ENCODE measurements around the gene EPO. TPM values are rescaled to one million over a fixed set of nuclear protein-coding genes. Genes with fewer than 3 reads are reported as not detected.

The EPO gene
- total RNA-seq, 1 experiment from 2014 or later, result not detected

DNA sequence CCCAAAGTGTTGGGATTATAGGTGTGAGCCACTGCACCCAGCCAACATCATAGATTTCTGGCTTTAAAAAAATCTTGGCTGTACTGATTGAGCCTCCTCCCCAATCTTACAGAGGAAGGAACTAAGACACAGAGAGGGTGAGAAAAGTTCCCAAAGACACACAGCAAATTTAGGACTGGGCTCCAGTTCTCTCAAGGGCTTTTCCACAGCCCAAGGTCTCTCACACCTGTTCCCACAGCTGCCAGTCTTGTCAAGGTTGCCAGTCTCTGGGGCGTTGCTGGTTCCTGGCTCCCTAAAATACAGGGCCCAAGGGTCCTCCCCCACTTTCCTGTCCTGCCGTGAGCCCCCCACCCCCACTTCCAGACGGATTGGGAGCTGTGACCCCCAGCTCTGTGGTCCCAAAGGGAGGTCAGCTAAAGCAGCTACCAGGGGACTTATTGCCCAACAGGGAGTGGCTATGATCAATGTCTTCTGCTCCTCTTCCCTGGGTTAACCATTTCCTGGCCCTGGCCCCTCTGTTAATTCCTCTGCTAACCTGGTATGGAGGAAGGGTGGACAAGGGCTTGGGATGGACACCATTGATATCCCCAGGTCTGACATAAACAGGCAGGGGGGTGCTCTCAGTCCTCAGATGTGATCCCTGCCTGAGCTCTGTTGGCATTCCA is 10.0 kb downstream of the EPO start:
- Histone ChIP-seq H3K27me3 (ENCODE audit: control insufficient read depth, insufficient read depth, low read length) (no peaks in the 10 kb centered on the region), H3K9me3 (ENCODE audit: control insufficient read depth, insufficient read depth, low read depth, low read length) (no peaks in the 10 kb centered on the region), H3K27ac (ENCODE audit: low read length) (no peak overlapping the region), H3K4me1 (ENCODE audit: control insufficient read depth, insufficient read depth, low read length) (0 out of 2 replicates have a peak, but pooled peaks cover 8% of the 10 kb centered on the region), H3K36me3 (ENCODE audit: control insufficient read depth, insufficient read depth, low read length) (no peaks in the 10 kb centered on the region), H3K4me3 (ENCODE audit: low read depth in 2 of 2, low read length in 2 of 2) (no peak overlapping the region)
- DNase-seq (ENCODE audit: low read depth, low spot score), result no peak
- in situ Hi-C loops (cut with HindIII; ENCODE audit: low pct_unique_long_range_greater_than_20kb, low sequenced_read_pairs), result no loop called here
- ChIA-PET POLR2A (no interaction called here), CTCF (no interaction called here)
- no peak for ATAC-seq
- intact Hi-C loops (cut with micrococcal nuclease; ENCODE audit: unreplicated experiment), result no loop called here
- TF ChIP-seq, protein P1, sequence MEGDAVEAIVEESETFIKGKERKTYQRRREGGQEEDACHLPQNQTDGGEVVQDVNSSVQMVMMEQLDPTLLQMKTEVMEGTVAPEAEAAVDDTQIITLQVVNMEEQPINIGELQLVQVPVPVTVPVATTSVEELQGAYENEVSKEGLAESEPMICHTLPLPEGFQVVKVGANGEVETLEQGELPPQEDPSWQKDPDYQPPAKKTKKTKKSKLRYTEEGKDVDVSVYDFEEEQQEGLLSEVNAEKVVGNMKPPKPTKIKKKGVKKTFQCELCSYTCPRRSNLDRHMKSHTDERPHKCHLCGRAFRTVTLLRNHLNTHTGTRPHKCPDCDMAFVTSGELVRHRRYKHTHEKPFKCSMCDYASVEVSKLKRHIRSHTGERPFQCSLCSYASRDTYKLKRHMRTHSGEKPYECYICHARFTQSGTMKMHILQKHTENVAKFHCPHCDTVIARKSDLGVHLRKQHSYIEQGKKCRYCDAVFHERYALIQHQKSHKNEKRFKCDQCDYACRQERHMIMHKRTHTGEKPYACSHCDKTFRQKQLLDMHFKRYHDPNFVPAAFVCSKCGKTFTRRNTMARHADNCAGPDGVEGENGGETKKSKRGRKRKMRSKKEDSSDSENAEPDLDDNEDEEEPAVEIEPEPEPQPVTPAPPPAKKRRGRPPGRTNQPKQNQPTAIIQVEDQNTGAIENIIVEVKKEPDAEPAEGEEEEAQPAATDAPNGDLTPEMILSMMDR (IDR thresholded peaks at IDR 0.05), result no peak
- no peak for TF ChIP-seq POLR2AphosphoS5 (IDR thresholded peaks at IDR 0.05; ENCODE audit: low read depth, low read length)
- no peak for TF ChIP-seq TCF7L2 (IDR thresholded peaks at IDR 0.05; ENCODE audit: low read depth, low read length)
- TF ChIP-seq, protein P2, sequence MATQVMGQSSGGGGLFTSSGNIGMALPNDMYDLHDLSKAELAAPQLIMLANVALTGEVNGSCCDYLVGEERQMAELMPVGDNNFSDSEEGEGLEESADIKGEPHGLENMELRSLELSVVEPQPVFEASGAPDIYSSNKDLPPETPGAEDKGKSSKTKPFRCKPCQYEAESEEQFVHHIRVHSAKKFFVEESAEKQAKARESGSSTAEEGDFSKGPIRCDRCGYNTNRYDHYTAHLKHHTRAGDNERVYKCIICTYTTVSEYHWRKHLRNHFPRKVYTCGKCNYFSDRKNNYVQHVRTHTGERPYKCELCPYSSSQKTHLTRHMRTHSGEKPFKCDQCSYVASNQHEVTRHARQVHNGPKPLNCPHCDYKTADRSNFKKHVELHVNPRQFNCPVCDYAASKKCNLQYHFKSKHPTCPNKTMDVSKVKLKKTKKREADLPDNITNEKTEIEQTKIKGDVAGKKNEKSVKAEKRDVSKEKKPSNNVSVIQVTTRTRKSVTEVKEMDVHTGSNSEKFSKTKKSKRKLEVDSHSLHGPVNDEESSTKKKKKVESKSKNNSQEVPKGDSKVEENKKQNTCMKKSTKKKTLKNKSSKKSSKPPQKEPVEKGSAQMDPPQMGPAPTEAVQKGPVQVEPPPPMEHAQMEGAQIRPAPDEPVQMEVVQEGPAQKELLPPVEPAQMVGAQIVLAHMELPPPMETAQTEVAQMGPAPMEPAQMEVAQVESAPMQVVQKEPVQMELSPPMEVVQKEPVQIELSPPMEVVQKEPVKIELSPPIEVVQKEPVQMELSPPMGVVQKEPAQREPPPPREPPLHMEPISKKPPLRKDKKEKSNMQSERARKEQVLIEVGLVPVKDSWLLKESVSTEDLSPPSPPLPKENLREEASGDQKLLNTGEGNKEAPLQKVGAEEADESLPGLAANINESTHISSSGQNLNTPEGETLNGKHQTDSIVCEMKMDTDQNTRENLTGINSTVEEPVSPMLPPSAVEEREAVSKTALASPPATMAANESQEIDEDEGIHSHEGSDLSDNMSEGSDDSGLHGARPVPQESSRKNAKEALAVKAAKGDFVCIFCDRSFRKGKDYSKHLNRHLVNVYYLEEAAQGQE (IDR thresholded peaks at IDR 0.05; ENCODE audit: insufficient read depth in 1 of 2, low read depth in 2 of 2, low read length in 1 of 2), result no peak
- TF ChIP-seq SIN3A (IDR thresholded peaks at IDR 0.05; ENCODE audit: borderline replicate concordance, insufficient read depth, low read depth, low read length), result no peak
- BruUV-seq (replicated peaks), result no TSS peak

DNA sequence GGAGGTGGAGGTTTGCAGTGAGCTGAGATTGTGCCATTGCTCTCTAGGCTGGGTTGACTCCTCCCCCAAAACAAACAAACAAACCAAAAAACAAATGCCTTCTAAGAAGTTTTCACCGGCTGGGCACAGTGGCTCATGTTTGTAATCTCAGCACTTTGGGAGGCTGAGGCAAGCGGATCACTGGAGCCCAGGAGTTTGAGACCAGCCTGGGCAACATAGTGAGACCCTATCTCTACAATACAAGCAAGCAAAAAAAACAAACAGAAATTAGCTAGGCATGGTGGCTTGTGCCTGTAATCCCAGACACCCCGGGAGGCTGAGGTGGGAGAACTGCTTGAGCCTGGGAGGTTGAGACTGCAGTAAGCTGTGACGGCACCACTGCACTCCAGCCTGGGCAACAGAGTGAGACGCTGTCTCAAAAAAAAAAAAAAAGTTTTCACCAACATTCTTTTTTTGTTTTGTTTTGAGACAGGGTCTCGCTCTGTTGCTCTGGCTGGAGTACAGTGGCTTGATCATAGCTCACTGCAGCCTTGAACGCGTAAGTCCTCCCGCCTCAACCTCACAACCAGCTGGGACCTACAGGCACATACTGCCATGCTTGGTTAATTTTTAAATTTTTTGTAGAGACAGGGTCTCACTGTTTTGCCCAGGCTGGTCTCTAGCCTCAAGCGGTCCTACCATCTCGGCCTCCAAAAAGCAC is 11.8 kb downstream of the EPO start:
- intact Hi-C loops (cut with micrococcal nuclease; ENCODE audit: unreplicated experiment) (no loop called here), in situ Hi-C loops (cut with HindIII; ENCODE audit: low pct_unique_long_range_greater_than_20kb, low sequenced_read_pairs) (no loop called here)
- no TSS peak for BruUV-seq (replicated peaks)
- Histone ChIP-seq H3K9me3 (ENCODE audit: control insufficient read depth, insufficient read depth, low read depth, low read length) (no peaks in the 10 kb centered on the region), H3K4me3 (ENCODE audit: low read depth in 2 of 2, low read length in 2 of 2) (no peak overlapping the region), H3K4me1 (ENCODE audit: control insufficient read depth, insufficient read depth, low read length) (no peaks in the 10 kb centered on the region), H3K36me3 (ENCODE audit: control insufficient read depth, insufficient read depth, low read length) (no peaks in the 10 kb centered on the region), H3K27ac (ENCODE audit: low read length) (no peak overlapping the region), H3K27me3 (ENCODE audit: control insufficient read depth, insufficient read depth, low read length) (no peaks in the 10 kb centered on the region)
- ChIA-PET CTCF (interaction anchor here (0.5 to 1.5 kb wide), 3 partner anchors 27 to 251 kb away, joined by 3 to 4 read pairs (median 4); no protein-coding TSS in a partner anchor), POLR2A (interaction anchor here (0.7 kb wide), 1 partner anchor 75 kb away, joined by 3 read pairs; no protein-coding TSS in a partner anchor)
- no peak for DNase-seq (ENCODE audit: low read depth, low spot score)
- TF ChIP-seq, protein P2 (IDR thresholded peaks at IDR 0.05; ENCODE audit: insufficient read depth in 1 of 2, low read depth in 2 of 2, low read length in 1 of 2), result no peak
- no peak for TF ChIP-seq TCF7L2 (IDR thresholded peaks at IDR 0.05; ENCODE audit: low read depth, low read length)
- TF ChIP-seq, protein P1 (IDR thresholded peaks at IDR 0.05), result no peak
- TF ChIP-seq POLR2AphosphoS5 (IDR thresholded peaks at IDR 0.05; ENCODE audit: low read depth, low read length), result no peak
- TF ChIP-seq SIN3A (IDR thresholded peaks at IDR 0.05; ENCODE audit: borderline replicate concordance, insufficient read depth, low read depth, low read length), result no peak
- ATAC-seq, result no peak

All from Panc1 (cell line).